Ishikawa (cell line): ENCODE measurements around the gene TRIML2.

ENCODE experiments used
- CEBPB ChIP-seq: IDR thresholded peaks from 2 replicates; pipeline ENCODE4 v1.6.1; 2012
- CREB1 ChIP-seq: IDR thresholded peaks from 2 replicates; pipeline ENCODE4 v1.6.1; 2012; ENCODE audit warnings: low read depth
- EGR1 ChIP-seq: IDR thresholded peaks from 2 replicates; pipeline ENCODE4 v1.6.1; 2012
- EP300 ChIP-seq: IDR thresholded peaks from 2 replicates; pipeline ENCODE4 v1.6.1; 2012; ENCODE audit warnings: borderline replicate concordance
- FOXM1 ChIP-seq: IDR thresholded peaks from 2 replicates; pipeline ENCODE4 v1.6.1; 2012; ENCODE audit warnings: low read depth, borderline replicate concordance
- MAX ChIP-seq: IDR thresholded peaks from 2 replicates; pipeline ENCODE4 v1.6.1; 2012
- NFIC ChIP-seq: IDR thresholded peaks from 2 replicates; pipeline ENCODE4 v1.6.1; 2012
- RAD21 ChIP-seq: IDR thresholded peaks from 2 replicates; pipeline ENCODE4 v1.6.1; 2012; ENCODE audit warnings: low read depth
- REST ChIP-seq: IDR thresholded peaks from 2 replicates; pipeline ENCODE4 v1.6.1; 2012; ENCODE audit warnings: low read depth, mild to moderate bottlenecking
- TAF1 ChIP-seq: IDR thresholded peaks from 2 replicates; pipeline ENCODE4 v1.6.1; 2012; ENCODE audit warnings: low read depth, mild to moderate bottlenecking
- TCF12 ChIP-seq: IDR thresholded peaks from 2 replicates; pipeline ENCODE4 v1.6.1; 2012; ENCODE audit warnings: low read depth
- TEAD4 ChIP-seq: IDR thresholded peaks from 2 replicates; pipeline ENCODE4 v1.6.1; 2012
- USF1 ChIP-seq: IDR thresholded peaks from 2 replicates; pipeline ENCODE4 v1.6.1; 2012
- YY1 ChIP-seq: IDR thresholded peaks from 2 replicates; pipeline ENCODE4 v1.6.1; 2012; ENCODE audit warnings: low read depth
- ZBTB7A ChIP-seq: IDR thresholded peaks from 2 replicates; pipeline ENCODE4 v1.6.1; 2012; ENCODE audit warnings: low read depth

Gene TRIML2

GRCh38 chr4:188113156-188113555 is 3.8 kb upstream of the TRIML2 start:
- TF ChIP-seq FOXM1, result no peak
- TF ChIP-seq TCF12, result no peak
- TF ChIP-seq CEBPB, result no peak
- no peak for TF ChIP-seq REST
- TF ChIP-seq TAF1, result no peak
- TF ChIP-seq RAD21, result no peak
- TF ChIP-seq USF1, result no peak
- no peak for TF ChIP-seq TEAD4
- no peak for TF ChIP-seq EP300
- no peak for TF ChIP-seq ZBTB7A
- TF ChIP-seq YY1, result no peak
- TF ChIP-seq NFIC, result no peak
- no peak for TF ChIP-seq CREB1
- no peak for TF ChIP-seq MAX
- TF ChIP-seq EGR1, result no peak

- TF ChIP-seq TEAD4 (no peak), YY1 (no peak), FOXM1 (no peak), CEBPB (no peak), EP300 (no peak), ZBTB7A (no peak), MAX (no peak), REST (no peak), RAD21 (no peak), USF1 (no peak), NFIC (no peak), CREB1 (no peak), TAF1 (no peak), TCF12 (no peak), EGR1 (no peak)
These were observed 2.6 kb upstream of the TRIML2 start for GRCh38 chr4:188111955-188112354.

- TF ChIP-seq ZBTB7A, result no peak
- TF ChIP-seq FOXM1, result no peak
- TF ChIP-seq YY1, result no peak
- no peak for TF ChIP-seq TEAD4
- no peak for TF ChIP-seq TAF1
These were observed 1.5 kb upstream of the TRIML2 start for GRCh38 chr4:188110741-188111471.

GRCh38 chr4:188110036-188110435 is 633 bp upstream of the TRIML2 start:
- no peak for TF ChIP-seq CEBPB
- TF ChIP-seq YY1, result no peak
- no peak for TF ChIP-seq EGR1
- TF ChIP-seq FOXM1, result no peak
- no peak for TF ChIP-seq ZBTB7A
- TF ChIP-seq EP300, result no peak
- no peak for TF ChIP-seq REST
- TF ChIP-seq TEAD4, result no peak
- TF ChIP-seq NFIC, result no peak
- TF ChIP-seq TCF12, result no peak
- no peak for TF ChIP-seq MAX
